ENCODE measurements around the gene TUFM.
"Not testable (repeated sequence)": the region's sequence is repeated elsewhere in the genome, so short reads cannot be mapped to it uniquely, and the experiment has no call there.

- not testable (repeated sequence) for TF ChIP-seq CTCF (IDR thresholded peaks at IDR 0.05); POLR2A (IDR thresholded peaks at IDR 0.05; ENCODE audit: low read depth); POLR2AphosphoS5 (IDR thresholded peaks at IDR 0.05)
These were observed 25.6 kb downstream of the TUFM start for GRCh38 chr16:28820546-28820945.

Measured in esophagus muscularis mucosa (tissue), 3 donors.